GM18858 (cell line): ENCODE measurements around the gene NOCT.
A peak's percentile ranks its signal among the peaks of the same experiment; 100 is the strongest.
"Not testable (repeated sequence)": the region's sequence is repeated elsewhere in the genome, so short reads cannot be mapped to it uniquely, and the experiment has no call there.

Experiments used
- ATAC-seq: cut with Tn5 transposase; IDR thresholded peaks from one replicate; pipeline ENCODE4 v1.9.1; 2021; ENCODE audit not compliant: unreplicated experiment

NOCT gene

DNA sequence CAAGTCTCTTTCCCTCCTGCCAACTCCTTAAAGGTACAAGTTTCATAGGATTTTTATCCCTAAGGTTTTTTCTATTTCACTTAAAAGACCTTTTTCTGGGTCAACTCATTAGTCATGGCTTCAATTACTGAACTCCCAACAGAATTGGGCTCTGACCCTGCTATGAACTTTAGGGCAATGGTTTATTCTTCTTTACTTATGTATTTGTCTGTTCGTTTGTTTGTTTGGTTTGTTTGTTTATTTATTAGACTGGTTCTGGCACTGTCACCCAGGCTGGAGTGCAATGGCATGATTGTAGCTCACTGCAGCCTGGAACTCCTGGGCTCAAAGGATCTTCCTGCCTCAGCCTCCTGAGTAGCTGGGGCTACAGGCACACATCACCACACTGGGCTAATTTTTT is 5.9 kb upstream of the NOCT start:
- no peak for ATAC-seq

DNA sequence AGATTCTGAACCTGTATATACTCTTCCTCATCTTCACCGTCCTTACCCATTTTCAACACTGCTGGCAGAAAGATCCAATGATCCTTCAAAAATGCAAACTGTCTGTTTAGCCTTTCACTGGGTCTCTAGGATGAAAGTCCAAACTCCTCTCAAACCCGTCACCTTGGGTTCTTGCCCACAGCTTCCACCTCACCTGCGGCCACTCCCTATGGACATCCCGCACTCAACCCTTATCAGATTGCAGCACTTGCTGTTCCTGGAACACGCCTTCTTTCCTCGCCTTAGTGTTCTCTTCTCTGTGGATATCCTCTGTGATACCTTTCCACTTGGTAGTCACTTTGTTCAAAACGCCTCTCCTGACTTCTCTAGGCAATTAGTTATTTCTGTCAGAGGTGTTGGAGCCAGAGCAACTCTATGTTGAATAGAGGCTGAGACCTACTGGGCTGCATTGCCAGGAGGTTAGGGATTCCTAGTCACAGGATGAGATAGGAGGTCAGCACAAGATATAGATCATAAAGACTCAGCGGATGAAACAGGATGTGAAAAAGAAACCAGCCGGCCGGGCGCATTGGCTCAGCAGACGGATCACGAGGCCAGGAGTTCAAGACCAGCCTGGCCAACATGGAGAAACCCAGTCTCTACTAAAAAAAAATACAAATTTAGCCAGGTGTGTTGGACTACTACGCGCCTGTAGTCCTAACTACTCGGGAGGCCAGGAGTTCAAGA is 4.2 kb upstream of the NOCT start:
- ATAC-seq, result no peak

DNA sequence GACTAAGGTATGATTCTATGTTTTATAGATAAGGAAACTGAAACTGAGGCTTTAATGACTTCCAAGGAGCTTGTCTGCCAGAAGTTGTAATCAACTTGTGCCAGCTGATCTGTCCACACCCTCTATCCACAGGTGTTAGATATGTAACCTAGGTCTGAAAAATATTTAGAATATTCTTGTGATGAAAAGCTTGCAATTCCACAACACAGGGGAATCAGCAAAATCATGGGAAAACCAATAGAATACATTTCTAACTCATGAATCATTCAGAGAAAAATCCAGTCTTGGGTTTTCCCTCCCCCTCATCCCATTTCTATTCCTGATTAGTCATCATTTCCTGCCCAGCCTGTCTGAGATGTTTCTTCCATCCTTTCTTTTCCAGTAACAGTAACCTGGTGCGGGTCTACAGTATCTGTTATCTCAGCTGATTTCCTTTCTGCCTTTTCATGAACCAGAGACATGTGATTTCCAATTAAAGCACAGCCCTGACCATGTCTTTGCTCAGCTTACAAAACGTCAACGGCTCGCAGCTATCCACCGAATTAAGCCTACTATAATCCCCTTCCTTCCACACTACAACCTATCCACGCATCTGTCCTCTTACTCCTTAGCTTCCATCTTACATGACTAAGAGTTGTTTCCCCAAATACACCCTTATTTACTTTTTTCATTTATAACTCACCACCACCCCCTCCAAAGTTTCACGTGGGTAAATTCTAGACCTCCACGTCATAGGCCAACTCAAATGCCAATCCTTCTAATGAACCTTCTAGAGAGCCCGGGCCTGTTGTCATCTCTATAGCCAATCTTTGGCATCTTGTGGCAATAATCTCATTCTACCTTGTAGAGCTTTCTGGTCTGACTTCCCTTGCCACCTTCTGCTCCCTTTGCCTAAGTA is 961 bp upstream of the NOCT start:
- peak; percentile 1 for ATAC-seq

DNA sequence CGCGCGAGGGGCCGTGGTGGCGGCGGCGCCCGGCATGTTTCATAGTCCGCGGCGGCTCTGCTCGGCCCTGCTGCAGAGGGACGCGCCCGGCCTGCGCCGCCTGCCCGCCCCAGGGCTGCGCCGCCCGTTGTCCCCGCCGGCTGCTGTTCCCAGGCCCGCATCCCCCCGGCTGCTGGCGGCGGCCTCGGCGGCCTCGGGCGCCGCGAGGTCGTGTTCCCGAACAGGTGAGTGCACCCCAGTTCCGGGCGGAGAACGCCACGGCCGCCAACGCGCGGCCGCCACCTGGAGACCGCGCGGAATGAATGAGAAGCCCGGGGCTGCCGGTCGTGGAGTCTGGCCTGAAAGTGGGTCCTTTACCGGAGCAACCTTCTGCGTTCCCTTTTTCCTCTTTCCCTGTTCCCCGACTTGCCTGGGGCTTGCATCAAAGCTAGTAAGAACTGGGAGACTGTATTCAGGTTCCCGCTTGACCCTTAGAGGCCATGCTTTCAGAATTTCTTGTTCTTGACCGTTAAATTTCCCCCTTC is 429 bp downstream of the NOCT start:
- ATAC-seq, result peak; percentile 20

DNA sequence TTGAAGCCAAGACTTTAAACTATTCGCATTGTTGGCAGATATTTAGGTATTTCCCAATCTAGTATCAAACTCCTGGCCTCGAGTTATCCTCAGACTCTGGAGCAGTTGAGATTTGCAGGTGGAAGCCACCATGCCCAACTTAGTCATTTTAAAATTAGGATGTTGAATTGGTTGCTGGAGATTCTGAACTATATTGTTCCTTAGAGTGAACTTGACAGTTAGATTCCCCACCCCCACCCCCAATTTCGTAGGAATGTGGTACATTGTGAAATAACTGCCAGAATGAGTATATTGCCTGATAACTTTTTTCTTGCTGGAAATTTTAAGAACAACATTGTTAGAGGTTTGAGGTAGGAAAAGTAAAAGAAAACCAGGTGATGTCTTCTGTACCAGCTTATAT is 2.3 kb downstream of the NOCT start:
- ATAC-seq, result no peak

DNA sequence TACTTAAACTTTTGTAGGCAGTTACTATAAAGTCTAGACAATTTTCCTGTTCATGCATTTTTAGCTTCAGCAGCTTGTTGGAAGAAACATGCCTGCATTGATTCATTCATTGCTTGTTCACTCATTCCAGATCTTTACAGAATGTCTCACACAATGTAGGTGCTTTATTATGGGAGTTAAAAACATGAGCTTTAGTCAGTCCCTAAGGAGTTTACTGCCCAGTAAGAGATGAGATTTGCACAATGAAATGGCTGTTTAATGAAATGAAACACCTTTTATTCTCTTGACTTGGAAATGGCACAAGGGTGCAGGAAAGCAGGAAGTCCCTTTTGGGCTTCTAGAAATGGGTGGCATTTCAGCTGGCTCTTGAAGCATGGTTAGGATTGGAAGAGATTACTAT is 2.9 kb downstream of the NOCT start:
- ATAC-seq, result no peak

DNA sequence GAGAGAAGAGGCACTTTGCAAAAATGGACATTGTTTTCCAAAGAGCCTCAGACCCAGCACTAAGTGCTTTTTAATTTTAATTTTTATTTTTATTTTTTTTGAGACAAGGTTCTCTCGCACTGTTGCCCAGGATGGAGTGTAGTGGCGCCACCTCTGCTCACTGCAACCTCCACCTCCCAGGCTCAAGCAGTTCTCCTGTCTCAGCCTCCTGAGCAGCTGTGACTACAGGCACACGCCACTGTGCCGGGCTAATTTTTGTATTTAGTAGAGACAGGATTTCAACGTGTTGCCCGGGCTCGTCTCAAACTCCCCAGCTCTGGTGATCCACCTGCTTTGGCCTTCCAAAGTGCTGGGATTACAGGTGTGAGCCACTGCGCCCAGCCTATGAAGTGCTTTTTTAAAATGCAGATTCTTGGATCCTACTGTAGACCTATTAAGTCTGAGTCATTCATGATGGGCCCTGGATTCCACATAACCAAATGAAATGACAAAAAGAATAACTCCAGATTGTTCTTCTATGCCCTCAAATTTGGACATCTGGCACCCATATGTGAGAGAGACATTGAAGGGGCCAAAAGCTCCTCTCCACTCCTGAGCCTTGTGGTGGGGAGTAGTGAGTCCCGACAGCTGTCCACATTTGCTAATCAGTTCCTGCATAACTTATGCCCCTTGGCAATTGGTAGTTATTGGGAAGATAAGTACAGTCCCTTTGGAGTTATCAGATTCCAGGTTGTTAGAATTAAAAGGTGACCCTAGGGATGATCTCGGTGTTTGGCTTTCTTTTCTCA is 3.6 kb downstream of the NOCT start:
- ATAC-seq, result no peak

DNA sequence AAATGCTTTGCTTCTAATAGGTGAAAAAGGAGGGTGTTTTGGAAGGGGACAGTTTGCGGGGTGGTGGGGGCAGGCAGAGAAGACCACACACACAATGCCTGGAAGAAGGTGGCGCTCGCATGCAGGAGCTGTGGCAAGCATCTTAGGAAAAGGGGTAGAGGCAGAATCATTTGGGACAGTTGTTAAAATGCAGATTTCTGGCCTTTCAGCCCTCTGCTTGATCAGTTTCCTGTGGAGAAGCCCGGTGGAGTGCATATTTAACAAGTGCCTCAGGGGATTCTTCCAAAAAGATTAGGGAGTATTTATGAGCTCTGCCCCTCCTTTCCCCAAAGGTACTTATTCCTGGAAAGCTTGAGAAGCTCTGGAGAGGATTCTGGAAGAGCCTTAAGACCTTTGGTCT is 4.8 kb downstream of the NOCT start:
- ATAC-seq, result no peak

DNA sequence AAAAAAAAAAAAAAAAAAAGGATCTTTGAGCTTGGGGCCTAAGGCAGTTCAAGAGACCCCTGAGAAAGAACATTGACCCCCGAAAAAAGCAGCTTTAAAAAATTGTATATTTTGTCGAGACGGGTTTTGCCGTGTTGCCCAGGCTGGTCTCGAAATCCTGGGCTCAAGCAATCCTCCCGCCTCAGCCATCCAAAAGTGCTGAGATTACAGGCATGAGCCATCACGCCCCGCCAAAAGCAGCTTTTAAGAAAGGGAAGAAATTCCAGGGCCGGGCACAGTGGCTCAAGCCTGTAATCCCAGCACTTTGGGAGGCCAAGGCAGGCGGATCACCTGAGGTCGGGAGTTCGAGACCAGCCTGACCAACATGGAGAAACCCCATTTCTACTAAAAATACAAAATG is 5.5 kb downstream of the NOCT start:
- not testable (repeated sequence) for ATAC-seq

DNA sequence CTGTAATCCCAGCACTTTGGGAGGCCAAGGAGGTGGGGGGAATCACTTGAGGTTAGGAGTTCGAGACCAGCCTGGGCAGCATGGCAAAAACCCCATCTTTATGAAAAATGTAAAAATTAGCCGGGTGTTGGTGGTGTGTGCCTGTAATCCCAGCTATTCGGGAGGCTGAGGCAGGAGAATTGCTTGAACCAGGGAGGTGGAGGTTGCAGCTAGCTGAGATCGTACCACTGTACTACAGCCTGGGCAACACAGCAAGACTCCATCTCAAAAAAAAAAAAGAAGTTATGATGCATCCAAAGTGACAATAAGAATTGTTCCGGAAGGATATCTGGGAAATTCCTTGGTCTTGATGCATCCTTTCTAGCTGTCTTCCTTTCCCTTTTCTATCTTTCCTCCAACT is 7.3 kb downstream of the NOCT start:
- no peak for ATAC-seq

DNA sequence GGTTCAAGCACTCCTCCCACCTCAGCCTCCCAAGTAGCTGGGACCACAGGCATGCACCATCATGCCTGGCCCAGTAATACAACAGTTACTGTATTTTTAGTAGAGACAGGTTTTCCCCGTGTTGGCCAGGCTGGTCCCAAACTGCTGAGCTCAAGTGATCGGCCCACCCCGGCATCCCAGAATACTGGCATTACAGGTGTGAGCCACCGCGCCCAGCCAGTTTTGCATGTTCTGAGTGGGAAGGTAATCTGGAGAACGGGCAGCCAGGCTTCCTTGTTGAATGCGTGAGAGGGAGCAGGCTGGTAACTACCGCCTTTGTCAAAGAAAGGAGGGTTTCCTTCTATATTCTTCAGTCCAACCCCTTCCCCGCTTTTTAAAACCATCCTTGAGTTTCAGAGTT is 9.1 kb downstream of the NOCT start:
- ATAC-seq, result no peak

DNA sequence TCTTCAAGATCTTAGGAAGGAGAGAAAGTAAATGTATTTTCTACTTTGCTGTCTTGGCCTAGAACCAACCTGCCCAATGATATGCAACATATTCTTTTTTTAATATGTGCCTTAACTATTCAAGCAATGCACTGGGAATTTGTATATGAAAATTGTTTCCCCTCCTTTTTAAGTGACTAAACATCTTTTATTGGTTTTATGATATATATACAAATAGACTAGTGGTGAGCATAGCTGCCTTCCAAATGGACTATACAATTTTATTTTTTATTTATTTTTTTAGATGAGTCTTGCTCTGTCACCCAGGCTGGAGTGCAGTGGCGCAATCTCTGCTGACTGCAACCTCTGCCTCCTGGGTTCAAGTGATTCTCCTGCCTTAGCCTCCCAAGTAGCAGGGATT is 10.3 kb downstream of the NOCT start:
- ATAC-seq, result no peak

DNA sequence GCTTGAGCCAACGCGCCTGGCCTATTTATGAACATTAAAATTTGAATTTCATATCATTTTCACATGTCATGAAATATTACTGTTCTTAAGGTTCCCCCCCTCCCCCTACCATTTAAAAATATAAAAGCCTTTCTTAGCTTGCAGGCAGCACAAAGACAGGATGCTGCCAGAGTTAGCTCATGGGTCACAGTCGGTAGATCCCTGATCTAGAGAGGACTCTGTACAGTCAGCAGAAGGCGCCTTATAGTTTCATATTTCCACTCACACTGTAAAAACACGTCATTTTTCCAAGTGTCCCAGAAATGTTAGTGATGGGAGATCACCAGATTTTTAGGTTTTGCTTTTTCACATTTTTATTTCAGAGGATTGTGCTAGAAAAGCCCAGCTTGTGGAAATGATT is 12.2 kb downstream of the NOCT start:
- no peak for ATAC-seq

DNA sequence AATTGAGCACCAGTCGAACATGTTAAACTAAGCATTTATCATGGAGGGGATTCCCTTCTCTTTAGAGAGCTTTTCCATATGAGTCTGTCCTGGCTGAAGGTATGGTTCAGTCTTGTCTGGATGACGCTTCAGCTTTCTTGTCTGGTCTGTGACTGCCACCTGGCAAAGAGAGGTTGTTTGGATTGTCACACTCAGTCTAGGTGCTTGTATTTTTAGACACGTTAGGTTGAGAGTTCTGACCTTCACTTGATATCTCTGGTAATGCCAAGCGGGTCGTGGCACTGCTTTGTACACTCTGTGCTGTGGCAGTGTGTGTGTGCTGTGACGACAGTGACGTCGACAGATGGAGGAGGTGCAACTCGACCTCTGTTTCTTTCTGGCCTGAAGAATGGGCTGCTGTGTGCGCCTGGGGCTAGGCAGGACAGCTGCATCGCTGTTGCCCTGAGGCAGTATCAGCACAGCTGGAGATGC is 12.6 kb downstream of the NOCT start:
- no peak for ATAC-seq

DNA sequence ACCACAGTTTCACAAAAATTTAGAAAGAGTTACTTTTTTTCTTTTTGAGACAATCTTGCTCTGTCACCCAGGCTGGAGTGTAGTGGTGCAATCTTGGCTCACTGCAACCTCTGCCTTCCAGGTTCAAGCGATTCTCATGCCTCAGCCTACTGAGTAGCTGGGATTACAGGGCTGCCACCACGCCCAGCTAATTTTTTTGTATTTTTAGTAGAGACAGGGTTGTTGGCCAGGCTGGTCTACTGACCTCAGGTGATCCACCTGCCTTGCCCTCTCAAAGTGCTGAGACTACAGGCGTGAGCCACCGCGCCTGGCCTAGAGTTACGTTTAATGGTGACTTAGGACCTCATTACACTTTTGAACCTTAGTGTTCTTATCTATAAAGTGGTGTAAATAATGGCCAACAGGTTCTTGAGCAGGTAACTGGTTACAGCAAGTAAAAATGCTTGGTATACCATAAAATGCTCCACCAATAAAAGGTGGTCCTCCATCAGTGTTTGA is 14.3 kb downstream of the NOCT start:
- not testable (repeated sequence) for ATAC-seq

DNA sequence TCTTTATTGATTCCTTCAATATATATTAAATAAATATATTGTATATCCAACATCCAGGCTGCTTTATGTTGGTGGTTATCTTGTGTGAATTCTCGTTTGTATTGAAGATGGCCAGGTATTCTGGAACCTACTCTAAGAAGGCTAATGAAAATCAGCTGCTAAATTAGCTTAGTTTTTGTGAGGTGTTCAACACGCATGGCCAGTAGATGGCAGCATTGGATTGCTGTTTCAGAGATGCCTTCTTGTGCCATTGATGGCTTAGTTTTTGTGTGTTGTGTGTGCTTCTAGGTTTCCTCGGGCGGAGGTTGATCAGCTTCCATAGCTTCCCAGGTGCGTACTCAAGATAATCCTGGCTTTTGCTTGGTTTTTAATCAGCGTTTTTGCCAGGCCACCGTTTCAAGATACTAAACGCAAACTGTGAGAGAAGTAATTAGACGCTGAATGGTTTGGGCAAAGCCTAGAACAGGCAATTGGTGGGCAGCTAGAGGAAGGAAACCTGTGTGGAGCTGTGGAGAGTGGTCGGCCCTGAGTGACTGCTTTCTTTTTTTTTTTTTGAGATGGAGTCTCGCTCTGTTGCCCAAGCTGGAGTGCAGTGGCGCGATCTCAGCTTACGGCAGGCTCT is 15.1 kb downstream of the NOCT start:
- peak; percentile 92 for ATAC-seq

DNA sequence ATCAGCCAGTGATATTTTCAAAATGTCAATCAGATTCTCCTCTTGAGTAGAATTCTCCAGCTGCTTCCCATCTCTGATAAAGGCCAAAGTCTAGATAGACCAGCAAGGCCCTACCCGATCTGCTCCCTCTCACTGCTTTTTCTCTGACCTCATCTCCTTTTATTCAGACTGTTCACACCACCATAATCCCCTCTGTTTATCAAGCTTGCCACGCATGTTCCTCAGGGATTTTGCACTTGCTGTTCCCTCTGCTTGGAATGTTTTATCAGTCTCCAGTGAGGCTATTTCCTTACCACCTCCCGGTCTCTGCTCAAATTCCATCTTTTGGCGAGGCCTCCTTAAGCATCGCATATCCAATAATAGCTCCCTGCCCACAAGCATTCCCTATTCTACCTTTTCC is 20.1 kb downstream of the NOCT start:
- no peak for ATAC-seq

DNA sequence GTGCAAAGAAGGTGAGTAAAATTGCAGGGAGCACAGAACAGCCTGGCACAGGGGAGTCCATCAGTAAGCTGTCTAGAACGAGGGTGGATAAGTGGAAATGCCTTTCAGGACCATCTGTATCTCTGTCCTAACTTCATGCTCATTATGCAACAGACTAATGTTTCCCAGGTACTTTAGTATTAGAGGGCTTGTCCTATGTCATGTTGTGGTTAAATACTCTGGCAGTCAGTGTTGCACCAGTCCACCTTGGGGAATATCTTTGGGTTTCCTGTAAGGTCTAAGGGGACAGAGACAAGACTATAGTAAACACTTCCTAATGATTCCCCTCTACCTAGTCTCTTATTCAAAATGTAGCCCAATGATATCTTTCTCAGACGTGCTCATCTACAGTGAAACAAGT is 21.3 kb downstream of the NOCT start:
- ATAC-seq, result no peak

DNA sequence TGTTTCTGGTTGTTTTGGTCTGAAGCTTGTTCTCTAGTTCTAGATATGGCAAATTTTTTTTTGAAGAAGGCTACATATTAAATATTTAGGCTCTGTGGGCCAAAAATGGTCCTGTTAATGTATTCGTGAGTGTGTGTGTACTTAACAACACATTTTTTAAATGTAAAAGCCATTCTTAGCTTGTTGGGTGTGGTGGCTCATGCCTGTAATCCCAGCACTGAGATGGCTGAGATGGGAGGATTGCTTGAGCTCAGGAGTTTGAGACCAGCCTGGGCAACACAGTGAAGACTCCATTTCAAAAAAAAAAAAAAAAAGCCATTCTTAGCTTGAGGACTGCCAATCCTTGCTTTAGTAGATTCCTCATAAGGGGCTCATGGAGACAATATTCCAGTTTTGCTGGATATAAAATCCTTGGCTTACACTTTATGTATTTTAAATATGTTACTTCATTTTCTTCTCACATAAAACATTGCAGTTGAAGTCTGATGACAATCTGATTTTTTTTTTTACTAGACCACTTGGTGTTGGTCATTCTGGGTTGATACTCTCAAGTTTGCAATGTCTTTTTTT is 23.4 kb downstream of the NOCT start:
- no peak for ATAC-seq

DNA sequence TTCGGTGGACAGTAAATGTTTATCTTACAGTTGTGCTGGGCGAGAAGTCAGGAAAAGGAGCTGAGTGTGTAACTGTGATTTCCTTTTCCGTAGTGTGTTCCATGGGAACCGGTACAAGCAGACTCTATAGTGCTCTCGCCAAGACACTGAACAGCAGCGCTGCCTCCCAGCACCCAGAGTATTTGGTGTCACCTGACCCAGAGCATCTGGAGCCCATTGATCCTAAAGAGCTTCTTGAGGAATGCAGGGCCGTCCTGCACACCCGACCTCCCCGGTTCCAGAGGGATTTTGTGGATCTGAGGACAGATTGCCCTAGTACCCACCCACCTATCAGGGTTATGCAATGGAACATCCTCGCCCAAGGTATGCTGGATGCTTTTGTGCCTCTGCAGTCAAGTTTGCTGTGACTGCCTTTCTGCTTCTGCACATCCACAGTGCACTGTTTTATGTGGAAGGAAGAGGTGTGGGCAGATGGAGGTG is 27.4 kb downstream of the NOCT start:
- ATAC-seq, result no peak
